CD4-positive, alpha-beta memory T cell (primary cell): ENCODE results near the gene GRK5. TPM values are rescaled to one million over a fixed set of nuclear protein-coding genes. Genes with fewer than 3 reads are reported as not detected.

Source experiments
- CTCF ChIA-PET: fragments of 350-600 bp; sonication (Branson Sonifier 250); formaldehyde crosslinking; loops from one replicate; lab custom pipeline; 2021; ENCODE audit warnings: inconsistent platforms; ENCODE audit not compliant: partially characterized antibody; lab: Charles Lee
- POLR2A ChIA-PET: fragments of 350-600 bp; sonication (Branson Sonifier 250); formaldehyde crosslinking; loops from one replicate; lab custom pipeline; 2021; ENCODE audit not compliant: partially characterized antibody; lab: Charles Lee
- DNase-seq, 5 donors: peaks; one replicate each; pipeline versions ENCODE4 v3.0.0 to v3.0.0-alpha.2; 2020 to 2022; ENCODE audit warnings: mixed read lengths in 1 of 5
- H3K27ac ChIP-seq: one replicate; pipeline ENCODE4 v1.7.0; 2013; ENCODE audit warnings: low read depth, low read length
- H3K27me3 ChIP-seq: 2 replicates; pipeline ENCODE4 v1.7.0; 2013; ENCODE audit warnings: mild to moderate bottlenecking, low read length, moderate library complexity; ENCODE audit not compliant: insufficient read depth
- H3K36me3 ChIP-seq: 2 replicates; pipeline ENCODE4 v1.7.0; 2013; ENCODE audit warnings: mild to moderate bottlenecking, low read length, moderate library complexity; ENCODE audit not compliant: insufficient read depth
- H3K4me1 ChIP-seq: 2 replicates; pipeline ENCODE4 v1.7.0; 2013; ENCODE audit warnings: mild to moderate bottlenecking, low read length, moderate library complexity; ENCODE audit not compliant: insufficient read depth
- H3K4me3 ChIP-seq, 2 donors: one replicate each; pipeline ENCODE4 v1.7.0; 2013; ENCODE audit warnings: low read length in 2 of 2, mild to moderate bottlenecking in 1 of 2
- H3K9me3 ChIP-seq, 2 donors: one replicate each; pipeline ENCODE4 v1.7.0; 2013; ENCODE audit warnings: low read length in 2 of 2, control low read depth in 1 of 2; ENCODE audit not compliant: control insufficient read depth in 1 of 2
- H3K27ac Mint-ChIP-seq, 7 donors: one replicate each; pipeline ENCODE4 v1.8.0; 2020 to 2021; ENCODE audit warnings: mixed read lengths in 7 of 7, mild to moderate bottlenecking in 6 of 7, inconsistent platforms in 3 of 7, moderate library complexity in 3 of 7
- H3K27me3 Mint-ChIP-seq, 2 donors: one replicate each; pipeline ENCODE4 v1.8.0; 2020 to 2021; ENCODE audit warnings: mixed read lengths in 2 of 2
- H3K36me3 Mint-ChIP-seq, 2 donors: one replicate each; pipeline ENCODE4 v1.8.0; 2020 to 2021; ENCODE audit warnings: mixed read lengths in 2 of 2, inconsistent platforms in 1 of 2, mild to moderate bottlenecking in 1 of 2
- H3K4me1 Mint-ChIP-seq, 4 donors: one replicate each; pipeline ENCODE4 v1.8.0; 2020 to 2021; ENCODE audit warnings: mixed read lengths in 4 of 4, mild to moderate bottlenecking in 1 of 4
- H3K4me3 Mint-ChIP-seq, 8 donors: one replicate each; pipeline ENCODE4 v1.8.0; 2020 to 2021; ENCODE audit warnings: mixed read lengths in 8 of 8, mild to moderate bottlenecking in 7 of 8, moderate library complexity in 6 of 8, inconsistent platforms in 3 of 8
- H3K9me3 Mint-ChIP-seq, 8 donors: one replicate each; pipeline ENCODE4 v1.8.0; 2020 to 2021; ENCODE audit warnings: mixed read lengths in 8 of 8, mild to moderate bottlenecking in 5 of 8, inconsistent platforms in 3 of 8, moderate library complexity in 1 of 8
- intact Hi-C: fragments of 100-400 bp; cut with micrococcal nuclease; formaldehyde crosslinking; loops from one replicate; pipeline ENCODE4 v1.15.1; 2023
- polyA plus RNA-seq, 2 donors: library from polyadenylated mRNA; unstranded; fragments of 300-500 nt; fragmentation: Illumina TruSeq; gene quantifications; one replicate each; pipeline ENCODE4 v1.2.3, GENCODE V29; 2021
- total RNA-seq, 2 experiments: library from RNA; stranded (reverse); gene quantifications; one replicate each; pipeline ENCODE4 v1.2.3, GENCODE V29; 2021

The GRK5 gene
- total and polyA plus RNA-seq, 4 experiments from 2014 or later: 7.6 to 27.9 (median 18.6) TPM

DNA sequence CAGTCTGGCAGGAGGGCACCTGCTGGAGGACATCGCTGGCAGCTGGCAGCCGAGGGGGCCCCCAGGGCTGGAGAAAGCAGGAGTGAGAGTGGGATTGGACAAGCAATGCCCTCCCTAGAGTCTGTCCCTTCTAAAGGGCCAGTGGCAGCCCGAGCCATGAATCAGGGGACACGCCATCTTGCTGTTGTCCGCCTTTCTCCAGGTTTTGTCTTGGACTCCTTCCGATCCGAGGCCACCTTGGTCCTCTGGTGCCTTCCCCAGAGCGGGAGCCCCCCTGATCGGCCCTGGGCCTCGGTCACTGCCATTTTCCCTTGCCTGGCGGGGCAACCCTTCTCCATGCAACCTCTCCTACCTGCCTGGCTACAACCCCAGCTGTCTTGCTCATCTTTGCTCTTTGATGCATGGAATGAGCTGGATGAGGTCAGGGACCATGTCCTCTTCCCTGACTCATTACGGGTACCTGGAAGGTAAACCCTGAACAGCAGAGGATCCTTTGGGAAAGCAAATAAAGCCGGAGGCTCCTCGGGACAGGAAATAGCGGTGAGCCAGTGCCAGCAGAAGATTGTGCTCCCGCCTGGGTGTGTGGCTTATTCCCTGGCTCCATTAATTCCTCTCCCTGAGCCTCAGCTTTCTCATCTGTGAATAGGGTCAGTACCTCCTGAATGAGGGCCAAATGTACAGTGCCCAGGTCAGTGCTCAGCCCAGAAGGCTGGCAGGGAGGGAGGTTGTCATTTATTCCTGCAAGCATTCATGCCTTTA lies 112.0 kb downstream of the GRK5 start:
- H3K4me3 ChIP-seq: no peak overlapping the region
- peaks cover 0 to 3% of the 10 kb centered on the region in 2 donors for H3K27me3 Mint-ChIP-seq
- H3K27ac Mint-ChIP-seq: peak overlapping the region in 1 of 7 donors; percentile 63
- H3K4me1 Mint-ChIP-seq: peaks cover 17 to 57% (median 30%) of the 10 kb centered on the region in 4 donors
- H3K36me3 ChIP-seq: no peaks in the 10 kb centered on the region
- no peaks in the 10 kb centered on the region for H3K9me3 Mint-ChIP-seq
- POLR2A ChIA-PET: interaction anchor here (1.1 kb wide), 1 partner anchor 13 kb away, joined by 3 read pairs; no protein-coding TSS in a partner anchor
- intact Hi-C loops: no loop called here
- peaks cover 22% of the 10 kb centered on the region for H3K4me1 ChIP-seq
- no peaks in the 10 kb centered on the region for H3K9me3 ChIP-seq
- H3K27ac ChIP-seq: no peak overlapping the region
- DNase-seq: no peak
- no peaks in the 10 kb centered on the region for H3K27me3 ChIP-seq
- CTCF ChIA-PET: no interaction called here
- peaks cover 3 to 8% of the 10 kb centered on the region in 2 donors for H3K36me3 Mint-ChIP-seq
- no peak overlapping the region for H3K4me3 Mint-ChIP-seq

DNA sequence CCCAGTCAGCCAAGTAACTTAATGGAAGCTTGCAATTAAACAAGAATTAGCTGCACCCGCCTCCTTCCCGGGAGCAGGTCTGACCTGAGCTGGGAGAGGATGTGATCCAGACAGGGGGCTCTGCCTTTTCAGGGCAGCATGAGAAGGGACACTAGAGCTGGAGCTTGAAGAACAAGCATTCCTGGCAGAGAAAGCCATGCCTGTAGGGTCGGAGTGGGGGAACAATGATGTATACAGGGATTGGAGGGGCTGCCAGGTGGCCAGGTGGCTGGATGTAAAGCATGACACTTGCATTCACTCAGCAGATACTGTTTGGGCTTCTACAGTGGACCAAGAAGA lies 112.5 kb downstream of the GRK5 start:
- Mint-ChIP-seq H3K36me3 (peaks cover 3 to 8% of the 10 kb centered on the region in 2 donors), H3K27ac (peak overlapping the region in 1 of 7 donors; percentile 30), H3K4me1 (peaks cover 19 to 52% (median 29%) of the 10 kb centered on the region in 4 donors), H3K4me3 (peak overlapping the region in 1 of 8 donors; percentile 42), H3K9me3 (no peaks in the 10 kb centered on the region), H3K27me3 (peaks cover 0 to 3% of the 10 kb centered on the region in 2 donors)
- POLR2A ChIA-PET: interaction anchor here (1.1 kb wide), 1 partner anchor 13 kb away, joined by 3 read pairs; no protein-coding TSS in a partner anchor
- Histone ChIP-seq H3K4me3 (no peak overlapping the region), H3K36me3 (no peaks in the 10 kb centered on the region), H3K4me1 (peaks cover 16% of the 10 kb centered on the region), H3K9me3 (no peaks in the 10 kb centered on the region), H3K27me3 (no peaks in the 10 kb centered on the region), H3K27ac (no peak overlapping the region)
- intact Hi-C loops: no loop called here
- CTCF ChIA-PET: no interaction called here
- no peak for DNase-seq

DNA sequence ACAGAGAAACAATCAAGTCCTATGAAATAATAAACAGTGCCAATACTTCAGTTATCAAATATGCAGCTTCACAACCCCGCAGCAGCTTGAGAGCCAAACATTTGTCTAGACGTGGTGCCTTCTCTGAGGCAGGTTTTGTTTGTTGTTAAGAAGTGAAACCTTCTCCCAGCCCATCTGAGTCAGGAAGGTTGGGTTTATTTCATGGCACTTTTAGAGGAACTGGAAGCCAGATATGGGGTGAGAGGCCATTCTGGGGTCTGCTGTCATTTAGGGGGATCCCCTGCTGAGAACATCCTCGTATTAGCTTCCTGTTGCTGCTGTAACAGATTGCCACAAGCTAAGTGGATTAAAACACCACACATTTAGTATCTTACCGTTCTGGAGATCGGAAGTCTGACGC lies 113.6 kb downstream of the GRK5 start:
- H3K4me3 Mint-ChIP-seq: no peak overlapping the region
- Histone ChIP-seq H3K27me3 (no peaks in the 10 kb centered on the region), H3K4me3 (no peak overlapping the region), H3K9me3 (no peaks in the 10 kb centered on the region), H3K27ac (no peak overlapping the region), H3K36me3 (no peaks in the 10 kb centered on the region), H3K4me1 (peaks cover 5% of the 10 kb centered on the region)
- no peaks in the 10 kb centered on the region for H3K27me3 Mint-ChIP-seq
- intact Hi-C loops: no loop called here
- no peak for DNase-seq
- peaks cover 3 to 8% of the 10 kb centered on the region in 2 donors for H3K36me3 Mint-ChIP-seq
- POLR2A ChIA-PET: no interaction called here
- H3K27ac Mint-ChIP-seq: peak overlapping the region in 1 of 7 donors; percentile 10
- H3K9me3 Mint-ChIP-seq: no peaks in the 10 kb centered on the region
- CTCF ChIA-PET: interaction anchor here (1.4 kb wide), 1 partner anchor 12 kb away, joined by 4 read pairs; no protein-coding TSS in a partner anchor
- H3K4me1 Mint-ChIP-seq: peaks cover 10 to 41% (median 20%) of the 10 kb centered on the region in 4 donors

DNA sequence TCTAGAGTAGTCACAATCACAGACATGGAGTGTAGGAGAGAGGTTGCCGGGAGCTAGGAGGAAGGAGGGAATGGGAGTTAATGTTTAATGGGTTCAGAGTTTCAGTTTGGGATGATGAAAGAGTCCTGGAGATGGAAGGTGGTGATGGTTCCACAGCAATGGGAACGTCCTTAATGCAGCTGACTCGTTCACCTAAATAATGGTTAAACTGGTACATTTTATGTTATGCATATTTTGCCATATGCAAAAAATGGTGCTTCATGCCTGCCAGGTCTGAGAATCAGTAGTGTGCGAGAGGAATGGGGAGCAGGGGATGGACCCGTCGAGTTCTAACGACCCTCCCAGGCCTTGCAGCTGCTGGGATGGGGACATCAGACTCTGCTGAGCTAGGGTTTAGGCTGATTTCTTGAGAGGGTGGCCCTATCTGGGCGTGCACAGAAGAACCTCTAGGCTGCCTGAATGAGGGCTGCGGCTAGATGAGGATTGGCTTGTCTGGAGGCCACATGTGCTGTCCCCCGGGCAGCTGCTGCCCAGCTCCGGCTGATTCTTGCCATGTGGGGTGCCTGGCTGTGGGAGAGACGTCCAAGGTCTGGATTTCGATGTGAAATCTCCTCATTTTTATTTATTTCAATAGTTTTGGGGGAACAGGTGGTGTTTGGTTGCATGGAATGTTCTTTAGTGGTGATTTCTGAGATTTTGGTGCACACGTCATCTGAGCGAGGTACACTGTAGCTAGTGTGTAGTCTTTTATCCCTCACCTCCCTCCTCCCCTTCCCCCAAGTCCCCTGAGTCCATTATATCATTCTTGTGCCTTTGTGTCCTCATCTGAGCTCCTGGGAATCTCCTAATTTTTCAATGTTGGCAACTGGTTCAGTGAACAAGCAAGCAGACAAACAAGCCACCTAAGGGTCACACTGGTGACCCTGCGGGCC lies 116.0 kb downstream of the GRK5 start:
- Mint-ChIP-seq H3K27ac (peak overlapping the region in 4 of 7 donors; percentile 0 to 27 (median 6)), H3K4me1 (peaks cover 10 to 23% (median 14%) of the 10 kb centered on the region in 4 donors)

DNA sequence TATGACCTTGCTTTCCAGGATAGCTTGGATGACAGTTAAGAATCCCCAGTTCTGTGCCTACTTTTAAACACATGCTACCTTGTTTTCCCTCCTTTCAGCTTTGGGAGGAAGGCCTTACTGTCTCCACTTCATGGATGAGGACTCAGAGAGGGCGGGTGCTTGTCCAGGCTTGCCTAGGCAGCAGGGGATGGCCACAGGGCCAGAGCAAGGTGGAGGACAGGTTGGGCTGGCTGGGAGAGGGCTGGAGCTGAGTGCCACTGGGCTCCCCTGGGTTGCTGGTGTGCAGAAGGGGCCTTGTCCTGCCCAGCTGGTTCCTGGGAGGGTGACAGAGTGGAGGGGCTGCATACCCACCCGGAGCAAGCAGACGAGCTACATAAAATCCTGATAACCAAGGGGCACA lies 117.8 kb downstream of the GRK5 start:
- Mint-ChIP-seq H3K9me3 (no peaks in the 10 kb centered on the region), H3K27ac (peak overlapping the region in 1 of 7 donors; percentile 40), H3K4me3 (no peak overlapping the region), H3K27me3 (no peaks in the 10 kb centered on the region), H3K4me1 (peaks cover 8 to 13% (median 10%) of the 10 kb centered on the region in 4 donors), H3K36me3 (peaks cover 6 to 8% of the 10 kb centered on the region in 2 donors)
- ChIA-PET CTCF (no interaction called here), POLR2A (no interaction called here)
- Histone ChIP-seq H3K36me3 (no peaks in the 10 kb centered on the region), H3K27me3 (no peaks in the 10 kb centered on the region), H3K27ac (no peak overlapping the region), H3K4me3 (no peak overlapping the region), H3K9me3 (no peaks in the 10 kb centered on the region), H3K4me1 (no peaks in the 10 kb centered on the region)
- intact Hi-C loops: no loop called here
- no peak for DNase-seq

More for the DNA sequence above, 116.0 kb downstream of the GRK5 start:
- DNase-seq: peak in 1 of 5 donors; percentile 14
- Histone ChIP-seq H3K27me3 (no peaks in the 10 kb centered on the region), H3K4me3 (no peak overlapping the region), H3K36me3 (no peaks in the 10 kb centered on the region), H3K27ac (no peak overlapping the region), H3K4me1 (no peaks in the 10 kb centered on the region), H3K9me3 (no peaks in the 10 kb centered on the region)
- H3K36me3 Mint-ChIP-seq: peaks cover 7 to 8% of the 10 kb centered on the region in 2 donors
- POLR2A ChIA-PET: interaction anchor here (0.6 kb wide), 1 partner anchor 115 kb away, joined by 5 read pairs; no protein-coding TSS in a partner anchor
- H3K9me3 Mint-ChIP-seq: no peaks in the 10 kb centered on the region
- H3K4me3 Mint-ChIP-seq: no peak overlapping the region
- no peaks in the 10 kb centered on the region for H3K27me3 Mint-ChIP-seq
- intact Hi-C loops: no loop called here
- CTCF ChIA-PET: no interaction called here

DNA sequence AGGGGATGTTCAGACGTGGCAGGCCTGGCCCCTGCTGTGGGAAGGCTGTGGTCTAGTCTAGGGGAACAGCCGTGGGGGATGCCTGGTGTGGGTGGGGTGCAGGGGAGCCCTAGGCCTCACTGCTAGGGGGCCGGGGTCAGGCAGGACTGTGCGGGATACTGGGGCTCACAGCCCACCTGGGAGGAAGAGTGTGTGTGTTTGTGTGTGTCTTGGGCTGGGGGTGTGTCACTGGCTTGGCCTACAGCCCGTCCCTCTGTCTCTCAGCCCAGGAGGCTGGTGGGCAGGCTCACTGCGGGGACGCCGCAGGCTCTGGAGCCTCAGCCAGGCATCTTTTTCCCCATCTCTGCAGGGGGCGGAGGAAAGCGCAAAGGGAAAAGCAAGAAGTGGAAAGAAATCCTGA lies 118.8 kb downstream of the GRK5 start:
- no peak overlapping the region for H3K4me3 Mint-ChIP-seq
- H3K36me3 Mint-ChIP-seq: peaks cover 4 to 10% of the 10 kb centered on the region in 2 donors
- peak in 1 of 5 donors; percentile 13 for DNase-seq
- H3K27ac ChIP-seq: no peak overlapping the region
- no peaks in the 10 kb centered on the region for H3K36me3 ChIP-seq
- no peaks in the 10 kb centered on the region for H3K27me3 Mint-ChIP-seq
- no peaks in the 10 kb centered on the region for H3K27me3 ChIP-seq
- peak overlapping the region in 2 of 7 donors; percentile 24 to 51 for H3K27ac Mint-ChIP-seq
- CTCF ChIA-PET: no interaction called here
- intact Hi-C loops: no loop called here
- H3K9me3 ChIP-seq: no peaks in the 10 kb centered on the region
- H3K9me3 Mint-ChIP-seq: no peaks in the 10 kb centered on the region
- no peak overlapping the region for H3K4me3 ChIP-seq
- POLR2A ChIA-PET: no interaction called here
- H3K4me1 ChIP-seq: no peaks in the 10 kb centered on the region
- H3K4me1 Mint-ChIP-seq: peaks cover 4 to 11% (median 8%) of the 10 kb centered on the region in 4 donors
